ENCODE data around the gene SLC7A10. TPM values are rescaled to one million over a fixed set of nuclear protein-coding genes. Genes with fewer than 3 reads are reported as not detected.
A peak's percentile ranks its signal among the peaks of the same experiment; 100 is the strongest.

SLC7A10 gene
- total RNA-seq, 2 experiments from 2014 or later, result not detected

- POLR2A ChIA-PET, result no interaction called here
- no peak for DNase-seq (ENCODE audit: low spot score)
Observed at GRCh38 chr19:33217881-33218280, 7.8 kb downstream of the SLC7A10 start.

DNA sequence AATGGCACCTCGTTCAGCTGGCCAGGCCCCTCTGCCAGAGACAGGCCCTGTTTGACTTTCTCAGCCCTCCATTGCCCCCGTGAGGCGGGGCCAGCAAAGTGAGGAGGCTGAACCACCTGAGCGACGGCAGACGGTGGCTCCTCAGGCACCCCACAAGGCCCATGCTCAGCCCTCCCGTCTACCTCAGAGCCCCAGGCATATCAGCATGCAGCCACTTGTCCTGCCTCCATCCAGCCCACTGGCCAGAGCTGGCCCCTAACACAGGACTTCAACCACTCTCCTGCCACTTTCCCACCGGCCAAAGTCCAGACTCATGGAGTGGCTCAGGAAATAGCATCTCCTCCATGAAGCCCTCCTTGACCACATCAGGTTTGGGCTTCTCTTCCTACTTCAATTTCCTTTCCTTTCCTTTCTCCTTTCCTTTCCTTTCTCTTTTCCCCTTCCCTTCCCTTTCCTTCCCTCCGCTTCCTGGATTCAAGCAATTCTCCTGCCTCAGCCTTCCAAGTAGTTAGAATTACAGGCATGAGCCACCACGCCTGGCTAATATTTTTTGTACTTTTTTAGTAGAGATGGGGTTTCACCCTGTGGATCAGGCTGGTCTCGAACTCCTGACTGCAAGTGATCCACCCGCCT lies 9.3 kb downstream of the SLC7A10 start:
- no peak overlapping the region for H2AFZ ChIP-seq (ENCODE audit: low read length)
- H4K20me1 ChIP-seq (ENCODE audit: insufficient read depth, low read length), result no peaks in the 10 kb centered on the region
- peak; percentile 8 for DNase-seq (ENCODE audit: low spot score)
- H3K4me3 ChIP-seq (ENCODE audit: low read depth, low read length, poor library complexity, severe bottlenecking), result no peak overlapping the region
- H3K4me2 ChIP-seq (ENCODE audit: low read length), result no peak overlapping the region
- POLR2A ChIA-PET, result no interaction called here
- H3K9me3 ChIP-seq (ENCODE audit: low read length), result no peaks in the 10 kb centered on the region
- CTCF ChIA-PET (ENCODE audit: unreplicated experiment), result no interaction called here
- no peaks in the 10 kb centered on the region for H3K9me2 ChIP-seq (ENCODE audit: insufficient read depth, low read length)
- no peak overlapping the region for H3K27ac ChIP-seq (ENCODE audit: low read depth, low read length, poor library complexity, severe bottlenecking)
- no peaks in the 10 kb centered on the region for H3K79me2 ChIP-seq (ENCODE audit: insufficient read depth, low read depth, low read length)
- no peaks in the 10 kb centered on the region for H3K36me3 ChIP-seq (ENCODE audit: insufficient read depth, low read length)
- intact Hi-C loops (cut with micrococcal nuclease; ENCODE audit: unreplicated experiment), result no loop called here
- no peak for TF ChIP-seq EZH2phosphoT487 (IDR thresholded peaks at IDR 0.05; ENCODE audit: borderline replicate concordance, low read depth, low read length)
- TF ChIP-seq, protein P1, sequence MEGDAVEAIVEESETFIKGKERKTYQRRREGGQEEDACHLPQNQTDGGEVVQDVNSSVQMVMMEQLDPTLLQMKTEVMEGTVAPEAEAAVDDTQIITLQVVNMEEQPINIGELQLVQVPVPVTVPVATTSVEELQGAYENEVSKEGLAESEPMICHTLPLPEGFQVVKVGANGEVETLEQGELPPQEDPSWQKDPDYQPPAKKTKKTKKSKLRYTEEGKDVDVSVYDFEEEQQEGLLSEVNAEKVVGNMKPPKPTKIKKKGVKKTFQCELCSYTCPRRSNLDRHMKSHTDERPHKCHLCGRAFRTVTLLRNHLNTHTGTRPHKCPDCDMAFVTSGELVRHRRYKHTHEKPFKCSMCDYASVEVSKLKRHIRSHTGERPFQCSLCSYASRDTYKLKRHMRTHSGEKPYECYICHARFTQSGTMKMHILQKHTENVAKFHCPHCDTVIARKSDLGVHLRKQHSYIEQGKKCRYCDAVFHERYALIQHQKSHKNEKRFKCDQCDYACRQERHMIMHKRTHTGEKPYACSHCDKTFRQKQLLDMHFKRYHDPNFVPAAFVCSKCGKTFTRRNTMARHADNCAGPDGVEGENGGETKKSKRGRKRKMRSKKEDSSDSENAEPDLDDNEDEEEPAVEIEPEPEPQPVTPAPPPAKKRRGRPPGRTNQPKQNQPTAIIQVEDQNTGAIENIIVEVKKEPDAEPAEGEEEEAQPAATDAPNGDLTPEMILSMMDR (conservative IDR thresholded peaks at IDR 0.05; ENCODE audit: low read length), result 0 out of 2 replicates have a peak, but pooled peaks have one; percentile 22
- H3K4me1 ChIP-seq (ENCODE audit: insufficient read depth, low read length, poor library complexity, severe bottlenecking), result no peaks in the 10 kb centered on the region
- no TSS peak for BruUV-seq (replicated peaks)

More at GRCh38 chr19:33217881-33218280, 7.8 kb downstream of the SLC7A10 start:
- intact Hi-C loops (cut with micrococcal nuclease; ENCODE audit: unreplicated experiment), result no loop called here
- CTCF ChIA-PET (ENCODE audit: unreplicated experiment), result no interaction called here
- H3K27ac ChIP-seq (ENCODE audit: low read depth, low read length, poor library complexity, severe bottlenecking), result no peak overlapping the region
- H3K4me1 ChIP-seq (ENCODE audit: insufficient read depth, low read length, poor library complexity, severe bottlenecking), result no peaks in the 10 kb centered on the region
- H3K79me2 ChIP-seq (ENCODE audit: insufficient read depth, low read depth, low read length), result no peaks in the 10 kb centered on the region
- H3K36me3 ChIP-seq (ENCODE audit: insufficient read depth, low read length), result no peaks in the 10 kb centered on the region
- H3K9me2 ChIP-seq (ENCODE audit: insufficient read depth, low read length), result no peaks in the 10 kb centered on the region
- TF ChIP-seq EZH2phosphoT487 (IDR thresholded peaks at IDR 0.05; ENCODE audit: borderline replicate concordance, low read depth, low read length), result no peak
- TF ChIP-seq, protein P1 (conservative IDR thresholded peaks at IDR 0.05; ENCODE audit: low read length), result no peak
- H3K4me3 ChIP-seq (ENCODE audit: low read depth, low read length, poor library complexity, severe bottlenecking), result no peak overlapping the region
- H4K20me1 ChIP-seq (ENCODE audit: insufficient read depth, low read length), result no peaks in the 10 kb centered on the region
- H3K9me3 ChIP-seq (ENCODE audit: low read length), result no peaks in the 10 kb centered on the region
- no TSS peak for BruUV-seq (replicated peaks)
- H3K4me2 ChIP-seq (ENCODE audit: low read length), result no peak overlapping the region
- H2AFZ ChIP-seq (ENCODE audit: low read length), result no peak overlapping the region

GRCh38 chr19:33215438-33216197 lies 10.0 kb downstream of the SLC7A10 start:
- POLR2A ChIA-PET, result no interaction called here
- Histone ChIP-seq H3K4me1 (ENCODE audit: insufficient read depth, low read length, poor library complexity, severe bottlenecking) (no peaks in the 10 kb centered on the region), H2AFZ (ENCODE audit: low read length) (no peak overlapping the region), H3K36me3 (ENCODE audit: insufficient read depth, low read length) (no peaks in the 10 kb centered on the region), H3K27ac (ENCODE audit: low read depth, low read length, poor library complexity, severe bottlenecking) (no peak overlapping the region), H4K20me1 (ENCODE audit: insufficient read depth, low read length) (no peaks in the 10 kb centered on the region), H3K4me3 (ENCODE audit: low read depth, low read length, poor library complexity, severe bottlenecking) (no peak overlapping the region), H3K79me2 (ENCODE audit: insufficient read depth, low read depth, low read length) (no peaks in the 10 kb centered on the region), H3K9me3 (ENCODE audit: low read length) (no peaks in the 10 kb centered on the region), H3K4me2 (ENCODE audit: low read length) (no peak overlapping the region), H3K9me2 (ENCODE audit: insufficient read depth, low read length) (no peaks in the 10 kb centered on the region)
- no TSS peak for BruUV-seq (replicated peaks)
- CTCF ChIA-PET (ENCODE audit: unreplicated experiment), result no interaction called here
- no peak for TF ChIP-seq EZH2phosphoT487 (IDR thresholded peaks at IDR 0.05; ENCODE audit: borderline replicate concordance, low read depth, low read length)
- TF ChIP-seq, protein P1 (conservative IDR thresholded peaks at IDR 0.05; ENCODE audit: low read length), result no peak
- DNase-seq (ENCODE audit: low spot score), result no peak
- intact Hi-C loops (cut with micrococcal nuclease; ENCODE audit: unreplicated experiment), result no loop called here
